Measurements from ENCODE around the gene DUSP1.
A peak's percentile ranks its signal among the peaks of the same experiment; 100 is the strongest.

Gene DUSP1

DNA sequence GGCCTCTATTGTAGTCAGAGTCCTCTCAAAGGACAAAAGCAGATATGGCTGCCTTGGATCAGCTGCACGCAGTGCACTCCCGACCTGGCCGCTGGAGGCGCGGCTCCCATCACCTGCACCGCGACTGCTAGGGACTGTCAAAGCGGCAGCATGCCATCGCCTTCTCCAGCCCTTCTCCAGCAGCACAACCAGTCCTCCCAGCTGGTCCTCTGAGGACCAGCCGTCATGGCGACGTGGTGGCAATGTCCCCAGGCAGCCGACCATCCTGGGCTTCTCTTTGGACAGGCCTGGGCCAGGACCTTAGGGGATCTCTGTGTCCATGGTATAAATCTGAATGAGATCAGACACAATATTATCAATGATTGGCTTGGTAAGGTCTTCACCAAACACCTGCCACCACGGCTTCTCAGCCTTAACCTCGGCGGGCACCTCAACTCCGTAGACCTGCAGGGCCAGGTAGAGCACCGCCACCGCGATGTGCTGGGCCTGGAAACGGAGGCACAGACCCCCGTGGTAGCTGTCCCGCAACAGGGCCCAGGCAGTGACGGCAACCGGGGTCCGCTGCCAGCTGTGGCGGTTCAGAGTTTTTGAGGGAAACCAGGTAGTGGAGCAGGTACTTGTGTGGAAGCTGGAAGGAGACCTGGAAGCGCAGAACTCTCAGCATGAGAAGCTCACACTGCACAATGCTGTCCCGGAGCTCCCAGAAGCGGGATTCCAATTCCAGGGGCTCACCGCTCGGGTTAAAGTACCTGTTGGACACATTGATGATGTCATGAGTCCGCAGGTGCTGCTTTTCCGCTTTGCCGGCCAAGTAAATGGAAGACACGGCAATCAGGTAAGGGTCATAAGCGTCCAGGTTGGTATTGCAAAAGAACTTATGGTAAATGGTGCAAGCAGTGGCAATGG, 8.5 kb downstream of the DUSP1 start:
- no peak for DNase-seq (ENCODE audit: low read depth)

DNA sequence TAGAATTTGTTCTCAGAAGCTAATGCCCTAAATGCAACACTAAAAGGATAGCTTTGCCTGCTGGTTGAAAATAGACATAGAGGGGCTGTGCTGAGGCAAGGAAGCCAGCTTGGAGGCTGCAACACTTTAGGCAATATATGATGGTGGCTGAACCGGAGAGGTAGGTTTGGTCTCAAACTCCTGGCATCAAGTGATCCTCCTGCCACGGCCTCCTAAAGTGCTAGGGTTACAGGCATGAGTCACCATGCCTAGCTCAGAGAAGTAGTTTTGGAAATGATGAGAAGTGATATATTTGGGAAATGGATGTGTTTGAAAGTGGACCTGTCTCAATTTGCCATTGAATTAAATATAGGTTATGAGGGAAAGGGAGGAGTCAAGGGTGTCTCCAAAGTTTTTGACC, 10.0 kb downstream of the DUSP1 start:
- no peak for DNase-seq (ENCODE audit: low read depth)

DNA sequence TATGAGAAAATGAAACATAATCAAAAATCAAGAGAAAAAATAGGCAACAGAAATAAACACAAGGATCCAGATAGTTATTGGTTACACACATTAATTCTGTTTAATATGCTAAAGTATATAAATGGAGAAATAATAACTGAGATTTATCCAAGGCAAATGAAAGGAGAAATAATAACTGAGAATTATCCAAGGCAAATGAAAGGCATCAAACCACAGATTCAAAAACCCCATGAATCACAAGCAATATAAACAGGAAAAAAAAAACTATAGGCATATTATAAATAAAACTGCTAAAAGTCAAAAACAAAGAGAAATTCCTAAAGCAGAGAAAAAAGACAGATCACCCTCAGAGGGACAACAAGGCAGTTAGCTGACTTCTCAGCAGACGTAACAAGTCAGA, 10.9 kb downstream of the DUSP1 start:
- DNase-seq (ENCODE audit: low read depth) = no peak

DNA sequence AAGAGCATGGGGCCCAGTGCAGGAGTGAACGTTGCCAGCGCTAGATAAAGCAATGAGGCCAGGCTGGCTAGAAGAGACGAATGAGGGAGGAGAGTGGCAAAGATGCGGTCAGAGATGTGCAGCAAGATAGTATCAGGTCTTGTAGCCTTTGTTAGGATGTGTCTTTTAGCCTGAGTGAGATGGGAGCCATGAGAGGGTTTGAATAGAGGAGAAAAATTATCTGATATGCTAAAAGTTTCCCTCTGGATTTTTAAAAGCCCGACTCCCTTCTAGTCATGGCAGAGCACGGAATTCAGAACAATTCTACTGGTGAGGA, 12.2 kb downstream of the DUSP1 start:
- DNase-seq (ENCODE audit: low read depth) = no peak

DNA sequence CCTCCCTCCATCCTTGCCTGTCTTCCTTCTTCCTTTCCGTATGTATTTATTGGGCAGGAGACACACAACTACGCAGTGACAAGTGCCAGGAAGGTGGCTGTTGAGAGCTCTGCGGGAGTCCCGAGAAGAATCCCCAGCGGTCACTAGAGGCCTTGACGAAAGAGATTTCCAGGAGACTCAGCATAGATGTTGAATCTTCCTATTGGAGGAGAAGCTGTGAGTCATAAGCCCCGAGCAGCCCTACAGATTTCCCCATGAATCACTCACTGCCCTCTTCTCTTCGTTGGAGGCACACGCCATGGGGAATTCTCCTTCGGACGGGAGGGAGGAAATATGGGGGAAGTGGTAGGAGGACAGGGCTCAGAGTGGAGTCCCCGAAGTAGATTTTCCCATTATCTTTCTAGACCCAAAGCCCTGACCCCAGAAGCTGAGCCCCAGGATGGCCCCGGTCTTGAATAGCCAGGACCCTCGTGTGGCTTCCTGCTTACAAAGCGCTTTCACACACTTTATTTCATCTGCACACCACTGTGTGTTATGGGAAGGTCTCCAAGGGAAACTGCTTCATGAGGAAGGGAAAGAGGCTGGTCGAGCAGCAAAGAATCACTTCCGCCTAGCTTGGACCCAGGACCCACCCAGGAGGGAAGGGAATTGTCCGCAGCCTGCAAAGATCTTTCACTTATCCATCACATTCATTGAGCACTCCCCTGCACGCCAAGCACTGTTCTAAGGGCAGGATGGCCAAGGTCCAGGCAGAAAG, 12.7 kb downstream of the DUSP1 start:
- peak; percentile 90 for DNase-seq (ENCODE audit: low read depth)

DNA sequence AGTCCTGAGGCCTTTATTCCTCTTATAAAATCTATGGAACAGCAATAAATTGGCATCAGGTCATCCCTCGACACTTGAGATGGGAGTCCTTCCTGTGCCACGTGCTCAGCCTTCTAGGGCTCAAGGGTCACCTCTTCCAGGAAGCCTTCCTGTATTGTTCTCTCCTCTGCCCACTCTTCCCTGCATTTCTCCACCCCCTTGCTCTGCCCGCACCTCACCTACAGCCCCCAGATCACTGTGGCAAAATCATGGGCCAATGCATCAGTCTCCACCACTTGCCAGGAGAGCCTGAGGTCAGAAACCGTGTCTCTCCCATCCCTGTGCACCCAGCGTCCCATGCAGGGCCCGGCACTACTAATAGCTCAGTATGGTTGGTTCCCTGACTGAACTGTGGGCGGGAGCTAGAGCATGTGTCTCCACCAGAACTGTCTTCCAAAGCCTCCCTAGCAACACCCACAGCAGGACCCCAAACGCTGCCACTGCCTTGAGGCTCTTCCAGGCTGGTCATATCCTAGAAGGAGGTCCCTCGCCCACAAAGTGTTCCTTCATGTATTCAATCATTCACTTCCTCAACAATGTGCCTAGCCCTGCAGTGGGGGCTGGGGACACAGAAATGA, 13.5 kb downstream of the DUSP1 start:
- DNase-seq (ENCODE audit: low read depth) = no peak

DNA sequence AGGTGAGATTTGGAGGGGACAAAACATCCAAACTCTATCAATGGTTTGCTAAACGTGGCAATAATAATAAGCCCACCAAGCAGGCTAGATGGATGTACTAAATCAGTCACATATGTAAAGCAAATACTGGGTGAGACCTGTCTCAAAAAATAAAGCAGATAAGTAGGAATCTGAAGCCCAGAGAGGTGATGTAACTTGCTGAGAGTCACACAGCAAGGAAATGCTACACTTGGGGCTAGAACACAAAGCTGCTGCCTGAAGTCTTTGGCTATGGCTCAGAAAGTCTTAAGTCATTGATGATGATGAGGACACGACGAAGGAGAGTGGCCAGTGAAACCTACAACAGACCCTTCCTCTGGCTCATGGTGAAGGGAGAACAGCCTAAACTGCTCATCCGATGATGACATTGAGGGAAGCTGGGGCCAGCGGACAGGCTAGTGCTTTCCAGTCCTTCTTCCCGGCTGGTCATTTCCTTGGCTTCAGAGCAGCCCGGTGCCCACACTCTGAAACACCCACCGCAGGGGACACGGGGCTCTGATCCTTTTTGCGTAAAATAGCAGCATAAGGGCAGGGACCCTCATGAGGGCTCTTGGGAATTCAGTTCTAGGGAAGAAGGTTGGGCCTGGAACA, 14.1 kb downstream of the DUSP1 start:
- DNase-seq (ENCODE audit: low read depth) = no peak

DNA sequence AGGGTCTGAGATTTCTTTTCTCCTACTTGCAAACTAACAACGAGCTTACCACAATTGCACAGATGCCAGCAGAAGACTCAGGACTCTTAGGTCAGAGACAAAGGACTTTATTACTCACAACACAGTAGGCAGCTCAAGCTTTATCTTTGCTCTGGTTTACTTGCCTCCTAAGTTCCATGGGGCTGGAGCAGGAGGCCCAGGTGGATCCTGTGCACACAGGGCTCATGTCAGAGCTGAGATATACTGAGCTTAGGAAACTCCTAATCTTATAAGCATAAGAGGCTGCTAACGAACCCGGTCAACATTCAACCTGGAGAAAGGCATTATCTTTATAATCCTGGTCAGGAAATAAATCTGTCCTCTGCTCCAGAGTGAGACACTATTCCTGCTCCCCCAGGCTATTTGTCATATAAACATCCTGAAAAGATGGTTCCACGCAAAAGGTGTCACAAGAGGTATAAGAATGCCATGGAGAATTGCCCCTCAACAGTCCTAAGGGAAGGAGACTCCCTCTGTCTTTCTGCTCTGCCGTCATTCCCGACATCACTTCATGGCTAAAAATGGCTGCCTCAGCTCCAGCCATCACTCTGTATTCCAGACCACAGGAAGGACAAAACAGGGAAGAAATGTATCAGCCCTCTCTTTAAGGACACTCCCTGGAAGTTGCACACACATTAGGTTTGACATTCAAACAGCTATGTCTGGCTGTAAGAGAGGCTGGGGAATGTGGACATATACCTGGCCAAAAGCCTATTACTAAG, 16.2 kb downstream of the DUSP1 start:
- DNase-seq (ENCODE audit: low read depth) = no peak

DNA sequence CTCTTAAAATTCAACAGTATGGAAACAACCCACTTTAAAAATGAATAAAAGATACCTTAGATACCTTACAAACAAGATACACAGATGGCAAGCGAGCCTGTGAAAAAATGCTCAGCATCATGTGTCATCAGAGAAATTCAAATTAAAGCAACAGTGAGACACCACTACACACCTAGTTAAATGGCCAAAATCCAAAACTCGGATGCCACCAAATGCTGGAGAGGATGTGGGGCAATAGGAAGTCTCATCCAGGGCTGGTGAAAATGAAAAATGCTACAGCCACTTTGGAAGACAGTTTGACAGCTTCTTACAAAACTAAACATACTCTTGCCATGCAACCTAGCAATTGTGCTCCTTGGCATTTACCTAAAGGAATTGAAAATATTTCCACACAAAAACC, 17.9 kb downstream of the DUSP1 start:
- DNase-seq (ENCODE audit: low read depth) = no peak

DNA sequence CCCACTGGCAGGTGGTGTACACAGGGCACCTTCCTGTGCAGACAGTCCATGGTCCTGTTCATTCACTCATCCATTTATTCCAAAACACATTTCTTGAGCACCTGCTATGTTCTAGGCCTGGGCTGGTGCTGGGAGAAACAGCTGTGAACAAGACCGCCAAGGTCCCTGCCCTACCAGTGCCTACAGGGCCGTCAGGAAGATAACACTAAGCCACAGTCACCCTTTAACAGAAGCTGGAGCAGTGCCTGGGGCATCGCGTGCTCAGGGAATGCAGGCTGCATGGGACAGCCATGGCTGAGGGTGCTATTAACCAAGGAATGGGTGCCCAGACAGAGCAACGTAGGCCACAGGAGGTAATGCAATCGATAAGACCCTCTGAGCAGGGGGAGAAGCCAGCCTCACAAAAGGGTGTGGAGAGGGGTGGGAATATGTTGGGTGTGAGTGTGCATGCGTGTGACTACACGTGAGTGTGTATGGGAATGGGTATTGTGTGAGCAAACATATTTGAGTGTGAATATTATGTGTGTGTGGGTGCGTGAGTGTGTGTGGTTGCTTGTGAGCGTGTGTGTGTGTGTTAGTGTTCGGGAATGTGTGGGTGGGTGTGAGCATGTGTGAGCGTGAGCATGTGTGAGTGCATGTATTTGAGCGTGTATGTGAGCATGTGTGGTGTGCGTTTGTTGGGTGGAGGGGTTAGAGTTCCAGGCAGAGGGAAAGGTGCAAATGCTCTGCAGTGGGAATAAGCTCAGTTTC, 19.1 kb downstream of the DUSP1 start:
- no peak for DNase-seq (ENCODE audit: low read depth)

DNA sequence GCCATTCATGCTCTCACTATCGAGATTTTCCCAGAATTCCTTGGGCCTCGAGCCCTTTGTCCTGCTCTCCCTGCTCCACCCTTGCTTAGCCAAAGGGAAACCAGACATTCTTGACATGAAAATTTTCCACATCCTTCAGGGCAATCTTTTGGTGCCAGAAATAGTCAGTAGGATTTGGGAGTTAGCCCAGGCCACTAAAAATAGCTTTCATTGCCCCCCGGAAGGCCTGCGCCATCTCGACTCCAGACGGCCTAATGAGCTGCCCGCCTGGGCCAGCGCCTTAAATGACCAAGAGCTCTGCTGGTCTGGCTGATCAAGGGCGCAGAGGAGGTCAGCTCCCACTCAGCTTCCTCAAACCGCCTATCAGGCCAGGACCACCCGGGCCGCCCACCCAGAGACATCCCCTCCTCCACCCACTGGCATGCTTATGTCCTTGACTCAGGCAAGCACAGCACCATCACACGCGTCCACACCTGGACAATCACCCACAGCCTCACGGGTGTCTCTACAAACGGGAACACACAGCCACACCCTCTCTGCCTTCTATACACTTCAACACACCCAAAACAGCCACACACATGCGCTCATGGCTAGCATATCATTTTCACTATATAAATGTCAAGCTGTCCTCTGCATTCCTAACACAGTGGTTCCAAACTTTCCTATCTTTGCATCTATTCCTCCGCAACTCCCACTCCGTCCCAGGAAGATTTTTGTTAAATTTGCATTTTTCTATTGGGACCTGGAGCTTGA, 20.9 kb downstream of the DUSP1 start:
- peak; percentile 72 for DNase-seq (ENCODE audit: low read depth)

DNA sequence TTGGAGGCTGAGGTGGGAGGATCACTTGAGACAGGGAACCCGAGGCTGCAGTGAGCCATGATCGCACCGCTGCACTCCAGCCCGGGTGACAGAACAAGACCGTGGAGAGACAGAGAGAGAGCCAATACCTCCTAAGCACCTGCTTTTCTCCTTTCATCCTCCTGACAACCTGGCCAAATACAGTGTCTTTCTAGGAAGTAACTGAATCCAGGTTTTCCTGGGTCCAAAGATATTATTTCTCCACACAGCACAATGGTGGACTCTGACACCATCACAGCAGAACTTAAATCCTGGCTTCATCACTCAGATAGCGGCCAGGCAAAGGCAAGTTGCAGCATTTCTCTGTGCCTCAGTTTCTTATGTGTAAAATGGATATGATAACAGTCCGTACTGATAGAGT, 21.9 kb downstream of the DUSP1 start:
- no peak for DNase-seq (ENCODE audit: low read depth)

DNA sequence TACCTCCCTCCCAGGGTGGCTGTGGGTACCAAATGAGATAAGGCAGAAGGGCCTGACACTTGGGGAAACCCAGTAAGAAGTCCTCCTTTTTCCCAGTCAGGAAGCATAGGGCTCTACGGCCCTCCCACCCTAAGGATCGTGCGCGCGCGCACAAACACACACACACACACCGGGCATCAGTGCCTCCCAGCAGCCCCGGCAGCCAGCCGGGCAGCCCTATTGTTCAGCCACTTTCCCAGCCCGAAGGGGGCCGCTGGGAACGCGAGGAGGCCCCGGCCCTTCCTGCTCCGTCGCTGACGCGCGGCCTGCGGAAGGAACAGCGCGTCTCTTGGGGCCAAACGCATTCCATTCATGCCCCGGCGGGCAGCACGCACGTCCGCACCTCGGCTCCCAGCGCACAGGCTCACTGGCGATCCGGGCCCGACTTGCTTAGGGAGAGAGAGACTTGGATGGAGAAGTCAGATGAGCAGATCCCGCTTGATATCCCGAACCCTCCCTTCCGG, 22.6 kb downstream of the DUSP1 start:
- DNase-seq (ENCODE audit: low read depth) = no peak

DNA sequence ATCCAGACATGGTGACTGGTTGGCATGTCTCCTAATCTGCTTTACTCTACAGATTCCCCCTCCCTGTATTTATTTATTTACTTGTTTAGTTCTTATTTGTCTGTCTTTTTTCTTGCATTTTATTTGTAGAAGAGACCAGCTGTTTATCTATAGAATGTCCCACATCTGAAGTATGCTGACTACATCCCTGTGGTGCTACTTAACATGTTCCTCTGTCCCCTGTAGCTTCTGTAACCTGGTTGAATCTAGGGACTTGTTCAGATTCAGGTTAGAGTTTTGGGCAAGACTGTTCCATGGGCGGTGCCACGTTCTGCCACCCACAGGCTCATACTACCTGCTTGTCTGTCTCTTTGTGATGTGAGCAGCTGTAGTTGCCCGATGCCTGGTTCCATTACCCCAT, 23.5 kb downstream of the DUSP1 start:
- DNase-seq (ENCODE audit: low read depth) = no peak

DNA sequence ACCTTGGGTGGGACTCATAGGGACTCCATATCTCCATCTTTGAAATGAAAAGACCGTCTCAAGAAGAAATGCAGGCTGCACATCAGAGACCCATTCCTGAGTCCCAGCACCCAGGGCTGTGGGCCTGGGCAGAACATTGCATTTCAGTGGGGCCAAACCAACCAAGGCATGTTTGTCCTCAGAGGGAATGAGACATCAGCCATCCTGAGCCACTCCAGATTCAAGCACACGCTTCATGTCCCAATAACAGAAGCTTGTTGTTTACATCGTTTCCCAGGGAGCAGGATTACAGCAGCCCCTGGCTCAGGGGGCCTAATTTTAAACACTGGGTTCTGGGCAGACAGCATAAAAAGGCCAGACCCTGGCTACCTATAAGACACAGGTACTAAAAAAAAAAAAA, 24.3 kb downstream of the DUSP1 start:
- no peak for DNase-seq (ENCODE audit: low read depth)

DNA sequence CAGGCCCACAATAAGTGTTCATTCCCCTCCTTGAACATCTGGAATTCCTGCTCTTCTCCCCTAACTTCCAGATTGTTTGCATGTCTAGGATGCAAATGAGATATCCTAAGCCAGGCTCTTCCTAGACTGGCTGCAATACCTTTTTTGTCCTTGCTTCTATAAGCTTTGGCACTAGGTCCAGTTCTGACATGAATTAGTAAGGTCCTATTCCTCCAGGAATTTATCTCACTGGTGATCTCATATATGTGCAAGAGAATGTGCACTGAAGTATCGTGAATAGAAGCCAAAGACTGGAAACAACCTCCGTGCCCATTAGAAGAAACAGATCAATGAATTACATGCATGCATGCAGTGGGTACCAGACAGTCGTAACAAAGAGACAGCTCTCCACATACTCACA, 25.2 kb downstream of the DUSP1 start:
- no peak for DNase-seq (ENCODE audit: low read depth)

DNA sequence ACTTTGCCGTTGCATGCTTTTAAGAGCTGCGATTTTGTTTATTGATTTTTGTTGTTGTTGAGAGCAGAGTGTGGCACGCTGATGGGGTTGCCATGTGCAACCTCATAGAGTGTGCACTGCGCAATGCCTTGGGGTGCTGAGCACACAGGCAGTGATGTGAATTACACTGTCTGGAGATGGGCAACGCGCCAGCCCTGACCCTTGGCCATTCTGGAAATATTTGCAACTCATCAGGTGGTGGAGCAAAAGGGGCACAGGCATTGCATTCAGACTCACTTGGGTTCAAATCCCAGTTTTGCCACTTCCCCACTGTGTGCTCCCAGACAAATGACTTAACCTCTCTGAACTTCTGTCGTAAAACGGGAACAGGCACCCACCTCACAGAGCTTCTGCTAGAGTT, 25.6 kb downstream of the DUSP1 start:
- no peak for DNase-seq (ENCODE audit: low read depth)

DNA sequence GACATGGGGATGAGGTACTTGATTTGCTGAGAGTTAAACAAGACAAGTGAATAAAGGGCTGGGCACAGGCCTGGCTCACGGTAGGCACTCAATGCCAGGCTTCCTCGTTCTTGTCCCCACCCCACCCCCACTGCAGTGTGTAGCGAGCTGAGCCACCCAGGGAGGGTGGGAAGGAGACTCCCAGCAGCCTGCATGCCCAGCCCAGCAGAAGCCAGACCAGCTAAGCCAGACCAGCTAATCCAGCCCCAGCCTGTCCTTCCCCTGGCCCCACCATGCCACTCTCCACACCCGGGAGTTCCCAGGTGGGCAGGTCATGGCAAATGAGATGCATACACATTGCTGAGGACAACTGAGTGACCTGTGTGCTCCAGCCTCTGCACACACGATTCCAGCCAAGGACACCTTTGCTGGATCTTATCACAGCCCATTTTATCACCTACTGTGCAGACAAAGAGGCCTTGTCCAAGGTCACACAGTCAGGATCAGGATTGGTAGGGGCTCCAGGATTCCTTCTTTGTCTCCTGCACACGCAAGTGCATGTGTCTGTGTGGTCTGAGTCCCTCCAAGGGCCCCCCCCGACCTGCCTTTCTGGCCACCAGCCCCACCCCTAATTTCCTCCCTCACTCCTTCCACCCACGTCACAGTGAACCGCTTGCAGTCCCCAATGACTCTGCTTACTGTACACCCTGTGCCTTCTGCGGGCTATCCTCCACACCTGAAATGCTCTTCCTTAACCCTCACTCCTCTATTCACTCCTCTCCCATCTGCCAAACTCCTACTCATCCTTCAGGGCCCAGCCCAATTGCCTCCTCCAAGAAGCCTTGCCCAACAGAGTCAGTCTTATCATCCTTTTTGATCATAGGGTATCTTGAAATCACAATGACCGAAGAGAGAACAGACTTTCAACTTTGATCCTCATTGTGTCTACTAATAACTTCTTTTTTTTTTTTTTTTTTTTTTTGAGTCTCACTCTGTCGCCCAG, 26.6 kb downstream of the DUSP1 start:
- no peak for DNase-seq (ENCODE audit: low read depth)

Measured in GM04503 (cell line).